GM04504 (cell line): ENCODE results near the gene SEPTIN7.
"Not testable (repeated sequence)": the region's sequence is repeated elsewhere in the genome, so short reads cannot be mapped to it uniquely, and the experiment has no call there.

ENCODE experiments used
- DNase-seq: peaks from one replicate; pipeline ENCODE4 v3.0.0-alpha.2; 2012; ENCODE audit warnings: low read depth

Gene SEPTIN7

DNA sequence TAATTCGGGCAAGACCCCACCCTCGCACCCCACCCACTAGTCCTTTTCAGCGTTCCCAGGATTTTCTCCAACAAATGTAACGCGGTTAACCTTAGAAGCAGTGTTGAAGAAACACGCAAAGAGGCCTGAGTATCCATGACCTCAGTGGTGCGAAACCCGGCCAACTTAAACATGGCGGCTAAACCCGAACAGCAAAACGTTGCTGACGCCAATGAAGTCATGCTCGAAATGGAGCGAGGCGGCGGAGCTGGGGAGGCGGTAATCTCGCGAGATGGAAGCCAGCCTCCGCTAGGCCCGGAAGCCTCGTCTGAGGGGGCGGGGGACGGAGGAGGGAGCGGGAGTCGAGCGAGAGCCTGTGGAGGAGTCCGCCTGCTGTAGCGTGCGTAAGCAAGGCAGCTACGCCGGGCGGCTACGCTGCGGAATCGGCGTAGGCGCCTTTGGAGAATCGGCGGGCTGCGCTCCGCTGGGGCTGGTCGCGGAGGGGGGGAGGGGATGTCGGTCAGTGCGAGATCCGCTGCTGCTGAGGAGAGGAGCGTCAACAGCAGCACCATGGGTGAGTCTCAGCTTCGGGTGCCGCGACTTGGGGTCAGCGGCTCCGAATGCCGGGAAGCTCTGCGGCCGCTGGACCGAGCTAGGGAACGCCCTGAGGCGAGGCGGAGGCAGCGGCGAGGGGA is at the start of gene SEPTIN7:
Gene SEPTIN7, plus strand, starts transcription at position 340 of the 674 bp plus-strand sequence. Its CDS starts 153 bp downstream, at position 493.
- DNase-seq: peak; percentile 98

DNA sequence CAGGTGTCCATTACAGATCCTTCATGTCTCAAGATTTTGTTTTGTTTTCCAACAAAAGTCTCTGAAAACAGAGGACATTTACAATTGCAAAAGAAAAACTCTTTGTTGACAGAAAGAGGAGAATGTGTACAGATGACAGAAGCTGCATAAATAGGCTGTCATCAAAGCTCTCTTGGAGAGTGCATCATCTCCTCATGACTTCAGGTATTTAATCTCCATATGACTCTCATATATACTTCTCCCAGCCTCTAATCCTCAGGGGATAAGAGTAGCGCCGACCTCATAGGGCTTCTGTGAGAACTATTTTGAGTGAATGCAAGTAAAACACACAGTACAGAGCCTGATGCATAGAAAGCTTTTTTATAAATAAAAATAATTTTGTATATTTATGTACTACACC is 48.1 kb upstream of the SEPTIN7 start:
- DNase-seq: no peak

DNA sequence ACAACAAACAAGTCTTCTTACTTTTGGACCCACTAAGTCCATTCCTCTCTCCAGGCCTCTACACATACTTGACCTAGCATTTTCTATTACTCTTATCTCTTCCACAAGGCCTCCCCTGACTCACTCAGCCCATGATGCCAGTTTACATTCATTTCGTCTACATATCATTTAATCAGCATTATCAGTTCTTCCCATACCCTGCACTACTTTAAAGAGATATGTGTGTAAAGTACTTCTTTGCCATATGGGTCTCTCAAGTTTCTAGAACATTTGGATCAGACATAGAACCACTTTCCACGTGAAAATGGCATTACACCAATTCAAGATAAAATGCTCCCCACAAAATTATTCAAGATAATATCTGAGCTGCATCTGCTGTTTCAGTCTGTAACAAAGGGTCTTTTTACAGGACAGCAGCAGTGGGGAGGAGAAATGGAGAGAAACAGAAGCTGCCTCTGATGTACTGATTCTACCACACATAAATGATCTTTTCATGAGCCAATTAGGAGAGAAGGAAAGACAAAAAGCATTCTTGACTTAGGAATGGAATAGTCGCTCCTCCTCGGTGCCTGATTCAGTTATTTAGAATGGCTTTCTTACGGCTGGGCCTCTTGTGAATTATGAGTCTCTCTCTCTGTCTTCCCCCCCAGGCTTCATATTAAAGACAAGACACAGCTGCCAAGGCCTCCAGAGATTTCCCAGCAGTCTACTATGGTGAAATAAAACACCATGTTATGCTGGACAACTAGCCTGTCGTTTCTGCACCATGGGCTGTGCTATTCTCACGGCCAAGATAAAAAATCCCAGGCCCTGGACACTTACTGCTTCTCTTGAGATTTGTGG is 46.9 kb upstream of the SEPTIN7 start:
- no peak for DNase-seq

DNA sequence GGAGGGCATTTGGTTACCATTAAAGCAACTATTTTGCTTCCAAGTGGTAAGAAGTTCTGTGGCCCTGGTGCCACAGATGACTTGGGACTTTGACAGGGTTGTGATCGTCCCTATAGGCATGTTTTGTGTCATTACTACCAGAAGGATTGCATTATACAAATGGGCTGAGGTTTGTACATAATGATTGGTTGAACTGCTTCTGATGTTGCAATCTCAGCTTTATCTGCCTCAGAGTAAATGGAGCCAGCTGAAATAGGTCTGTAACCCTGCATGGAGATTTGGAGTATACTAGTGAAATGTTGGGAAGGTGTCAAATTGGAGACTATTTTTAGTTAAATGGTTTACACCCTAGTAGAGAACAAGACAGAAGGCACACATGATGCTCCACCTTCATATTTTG is 46.1 kb upstream of the SEPTIN7 start:
- DNase-seq: no peak

DNA sequence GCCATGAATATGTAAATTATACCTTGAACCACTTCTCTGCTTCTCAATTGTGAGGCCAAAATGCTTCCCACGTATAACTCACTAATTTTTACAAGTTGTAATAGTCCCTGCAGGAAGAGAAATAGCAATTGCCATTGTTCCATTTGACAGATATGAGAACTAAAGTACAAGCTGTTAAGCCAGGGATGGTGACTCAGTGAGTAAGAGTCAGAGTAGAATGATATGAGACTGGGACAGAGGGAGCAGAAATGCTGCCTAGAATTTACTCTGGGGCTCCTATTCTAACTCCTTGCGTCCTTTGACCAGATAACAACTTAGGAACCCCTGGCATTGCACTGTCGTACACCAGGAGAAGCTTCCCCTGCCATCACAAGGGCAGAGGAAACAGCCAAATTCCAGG is 45.1 kb upstream of the SEPTIN7 start:
- no peak for DNase-seq

DNA sequence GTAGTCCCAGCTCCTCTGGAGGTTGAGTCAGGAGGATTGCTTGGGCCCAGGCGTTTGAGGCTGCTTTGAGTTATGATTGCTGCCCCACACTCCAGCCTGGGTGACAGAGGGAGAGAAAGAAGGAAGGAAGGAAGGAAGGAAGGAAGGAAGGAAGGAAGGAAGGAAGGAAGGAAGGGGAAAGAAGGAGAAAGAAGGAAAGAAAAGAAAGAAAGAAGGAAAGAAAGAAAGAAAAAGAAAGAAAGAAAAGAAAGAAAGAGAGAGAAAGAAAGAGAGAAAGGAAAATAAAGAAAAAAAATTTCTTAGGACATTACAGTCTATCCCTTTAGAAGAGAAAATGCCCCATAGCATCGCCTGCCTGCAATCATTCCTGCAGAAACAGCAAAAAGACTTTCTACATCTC is 44.4 kb upstream of the SEPTIN7 start:
- not testable (repeated sequence) for DNase-seq

DNA sequence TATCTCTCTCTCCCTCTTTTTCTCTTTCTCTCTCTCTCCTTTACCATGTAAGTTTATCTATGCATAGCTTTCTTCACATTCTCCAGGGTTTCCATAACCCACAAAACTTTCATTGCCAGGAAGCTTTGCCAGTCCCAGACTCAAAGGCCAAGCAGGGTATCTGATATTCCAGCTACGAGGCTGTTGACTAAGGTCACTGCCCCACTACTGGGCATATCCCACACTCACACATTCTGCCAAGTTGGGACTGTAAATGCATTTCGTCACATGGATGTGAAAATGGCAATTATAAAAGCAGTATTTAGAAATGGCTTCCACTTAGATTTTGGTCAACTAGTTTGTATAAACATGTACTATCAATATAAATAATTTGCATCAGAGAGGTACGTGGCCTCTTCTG is 43.3 kb upstream of the SEPTIN7 start:
- DNase-seq: no peak

DNA sequence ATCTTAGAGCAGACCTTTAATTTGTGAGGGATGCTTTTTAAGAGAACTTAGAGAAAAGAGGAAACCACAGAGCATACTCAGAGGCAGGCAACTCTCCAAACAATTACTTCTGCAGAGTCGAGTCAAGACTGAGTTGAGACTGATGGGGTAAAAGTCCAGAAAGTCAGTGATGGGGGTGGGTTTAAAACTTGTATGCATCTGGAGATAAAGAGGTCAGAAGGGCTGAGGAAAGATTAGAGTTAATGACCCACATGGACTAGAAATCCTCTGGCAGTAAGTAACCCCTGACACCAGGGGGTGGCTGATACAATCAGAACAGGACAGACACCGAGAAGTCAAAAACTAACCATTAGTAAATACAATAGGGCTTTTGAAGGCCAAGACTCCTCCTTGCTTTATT is 42.4 kb upstream of the SEPTIN7 start:
- DNase-seq: no peak

DNA sequence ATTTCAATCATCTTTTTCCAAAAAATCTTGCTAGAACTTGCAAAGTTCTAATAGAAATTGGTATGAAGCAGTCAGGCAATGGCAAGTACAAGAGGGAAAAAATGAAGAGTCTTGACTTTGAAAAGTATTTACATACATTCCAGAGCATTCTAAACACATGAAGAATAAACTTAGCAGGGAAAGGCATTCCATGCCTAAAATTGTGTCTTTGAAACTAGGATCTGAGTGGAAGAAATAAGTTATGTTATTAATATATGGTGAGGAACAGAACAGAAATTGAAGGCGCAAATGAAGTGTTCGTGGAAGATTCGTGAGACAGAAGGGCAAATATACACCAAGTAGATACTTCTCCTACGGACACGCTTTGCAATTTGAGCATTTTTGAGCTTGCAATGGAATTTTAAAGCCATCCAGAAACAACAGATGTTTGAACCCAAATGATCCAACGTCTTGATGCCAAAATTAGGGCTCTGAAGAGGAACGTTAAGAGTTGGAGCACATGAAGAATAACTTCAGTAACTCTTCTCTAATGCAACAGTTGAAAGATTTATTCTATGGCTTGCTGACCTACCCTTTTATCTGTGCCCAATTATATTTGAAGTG is 40.6 kb upstream of the SEPTIN7 start:
- no peak for DNase-seq

DNA sequence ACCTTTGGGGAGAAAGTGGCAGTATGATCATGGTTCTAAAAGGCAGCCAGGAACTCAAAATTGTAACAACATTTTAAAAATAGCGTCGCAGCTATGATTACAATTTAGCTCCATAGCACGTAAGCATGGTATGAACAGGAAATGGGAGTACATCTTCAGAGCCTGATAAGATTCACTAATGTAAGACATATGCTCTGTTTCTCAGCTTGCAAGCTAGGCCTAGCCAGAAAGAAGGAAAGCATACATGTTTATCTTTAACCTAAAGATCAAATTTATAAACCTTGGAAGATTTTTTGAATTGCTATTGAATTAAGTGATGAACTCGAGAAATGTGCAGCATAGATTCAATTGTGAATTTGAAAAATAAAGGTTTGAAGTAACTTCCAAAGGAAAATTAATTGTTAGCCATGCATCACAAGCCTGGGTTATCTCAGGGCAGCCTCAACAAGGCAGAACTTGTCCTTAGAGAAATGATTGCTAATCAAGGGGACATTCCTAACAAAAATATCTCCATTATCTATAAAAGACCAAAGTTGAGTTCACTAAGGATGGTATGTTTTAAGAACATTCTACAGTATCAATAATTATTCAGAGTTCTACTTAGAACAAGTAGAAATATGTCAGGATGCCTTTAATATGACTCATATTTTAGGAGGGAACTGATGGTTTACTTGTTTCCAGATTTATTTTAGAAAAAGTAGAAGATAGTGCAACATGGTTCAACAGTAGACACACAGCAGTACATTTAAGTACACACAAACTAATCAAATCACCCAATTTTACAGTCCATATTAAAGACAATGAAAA is 38.8 kb upstream of the SEPTIN7 start:
- no peak for DNase-seq

DNA sequence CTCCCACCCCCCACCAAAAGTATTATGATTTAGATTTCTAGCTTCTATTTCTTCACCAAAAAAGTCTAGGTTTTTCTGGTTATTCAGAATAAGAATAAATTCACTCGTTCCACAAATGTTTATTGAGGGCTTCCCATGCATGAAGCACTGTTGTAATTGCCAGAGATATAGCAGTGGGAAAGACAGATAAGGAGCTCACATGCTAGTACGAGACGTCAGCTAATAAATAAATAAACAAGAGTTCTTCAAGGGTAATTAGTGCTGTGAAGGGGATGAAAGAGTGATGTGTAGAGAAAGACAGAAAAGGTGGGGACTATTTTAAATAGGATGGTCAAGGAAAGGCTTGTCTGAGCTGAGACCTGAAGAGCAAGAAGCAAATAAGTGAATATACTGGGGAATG is 38.1 kb upstream of the SEPTIN7 start:
- no peak for DNase-seq

DNA sequence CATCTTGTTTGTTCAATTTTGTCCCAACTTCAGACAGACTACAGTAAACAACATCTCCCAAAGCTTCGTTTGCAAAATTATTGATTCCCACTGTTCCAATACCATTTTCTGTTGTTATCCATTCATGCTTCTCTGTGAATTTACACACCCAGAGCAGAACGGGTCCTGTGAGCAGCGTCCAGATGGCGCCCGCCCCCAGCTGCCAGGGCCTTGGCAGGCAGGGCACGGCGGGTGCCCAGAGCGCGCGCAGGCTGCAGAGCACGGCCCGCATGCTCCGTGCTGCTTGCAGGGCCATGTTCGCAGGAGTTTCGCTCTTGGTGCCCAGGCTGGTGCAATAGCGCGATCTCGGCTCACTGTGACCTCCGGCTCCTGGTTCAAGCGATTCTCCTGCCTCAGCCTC is 32.5 kb upstream of the SEPTIN7 start:
- DNase-seq: no peak

DNA sequence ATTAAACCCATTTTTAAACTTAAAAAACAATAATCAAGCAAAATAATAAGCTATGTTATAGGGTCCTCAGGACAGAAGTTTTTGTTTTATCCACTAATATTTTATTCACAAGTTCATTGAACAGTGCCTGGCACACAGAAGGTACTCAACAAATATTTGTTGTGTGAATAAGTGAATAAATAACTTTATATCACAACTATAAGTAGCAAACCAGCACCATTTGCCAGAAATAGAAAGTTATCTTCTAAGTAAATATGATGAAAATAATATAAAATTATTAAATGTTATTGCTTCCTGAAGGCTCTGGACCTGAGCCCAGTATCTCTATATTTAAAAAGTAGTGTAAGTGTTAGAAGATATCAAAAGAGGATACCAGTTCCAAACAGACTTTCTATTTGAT is 29.1 kb upstream of the SEPTIN7 start:
- DNase-seq: no peak

DNA sequence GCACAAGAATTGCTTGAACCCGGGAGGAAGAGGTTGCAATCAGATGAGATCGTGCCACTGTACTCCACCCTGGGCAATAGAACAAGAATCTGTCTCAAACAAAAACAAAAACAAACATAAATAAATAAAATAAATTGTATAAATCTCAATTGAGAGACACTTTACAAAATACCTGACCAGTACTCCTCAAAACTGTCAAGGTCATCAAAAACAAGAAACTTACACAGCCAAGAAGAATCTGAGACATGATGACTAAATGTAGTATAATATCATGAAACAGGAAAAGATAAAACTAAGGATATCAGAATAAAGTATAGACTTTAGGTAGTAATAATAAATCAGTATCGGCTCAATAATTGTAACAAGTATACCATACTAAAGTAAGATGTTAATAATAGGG is 26.9 kb upstream of the SEPTIN7 start:
- no peak for DNase-seq

DNA sequence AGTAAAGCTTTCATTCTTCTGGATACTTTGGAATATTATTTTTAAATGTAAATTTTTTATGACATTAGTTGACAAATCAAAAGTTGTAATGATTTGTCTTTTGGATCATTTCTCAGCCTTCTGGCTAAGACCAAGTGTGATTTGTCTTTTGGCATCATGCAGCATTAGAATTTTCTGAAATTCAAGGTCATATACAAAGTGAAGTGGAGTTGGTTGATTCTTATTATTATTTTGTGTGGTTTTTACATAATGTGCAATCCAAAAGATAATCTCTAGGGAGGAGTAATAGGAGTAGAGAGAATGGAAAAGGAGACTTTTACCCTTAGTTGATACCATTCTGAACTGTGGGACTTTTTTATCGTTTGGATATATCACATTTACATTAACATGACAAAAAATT is 24.2 kb upstream of the SEPTIN7 start:
- DNase-seq: no peak

DNA sequence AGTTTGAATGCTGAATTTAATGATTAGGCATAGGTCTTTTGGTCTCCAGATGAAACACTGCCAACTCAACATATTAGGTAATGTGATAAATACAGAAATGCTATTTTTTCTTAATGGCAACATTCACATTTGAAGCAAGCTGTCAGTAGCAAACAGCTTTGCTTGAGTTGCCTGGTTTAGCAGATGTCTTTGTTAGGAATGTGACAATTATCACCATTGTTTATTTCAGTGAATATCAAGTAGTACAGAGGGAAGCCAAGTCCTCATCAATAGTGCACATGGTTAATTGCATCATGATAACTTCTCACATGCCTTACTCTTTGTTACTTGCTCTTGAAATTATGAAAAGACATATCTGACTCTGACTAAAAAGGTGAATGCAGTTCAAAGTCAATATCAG is 23.7 kb upstream of the SEPTIN7 start:
- DNase-seq: no peak

DNA sequence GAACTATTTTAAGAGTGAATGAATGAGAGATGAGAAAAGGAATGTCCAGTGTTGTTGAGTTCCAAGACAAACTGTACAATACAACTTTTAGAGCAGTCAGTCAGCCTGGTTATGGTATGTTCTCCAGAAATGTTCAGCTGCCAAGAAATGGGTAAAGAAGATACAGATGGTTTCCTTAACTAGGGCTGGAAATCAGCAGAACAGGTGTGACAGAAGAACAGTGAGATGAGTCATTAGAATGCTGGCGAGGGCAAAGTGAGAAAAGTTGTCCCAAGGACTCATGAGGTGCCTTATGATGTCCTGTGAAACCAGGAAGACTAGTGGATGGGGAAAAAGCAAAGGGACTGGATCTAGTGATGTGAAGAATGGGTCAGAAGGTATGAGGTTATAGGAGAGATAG is 20.8 kb upstream of the SEPTIN7 start:
- DNase-seq: no peak

DNA sequence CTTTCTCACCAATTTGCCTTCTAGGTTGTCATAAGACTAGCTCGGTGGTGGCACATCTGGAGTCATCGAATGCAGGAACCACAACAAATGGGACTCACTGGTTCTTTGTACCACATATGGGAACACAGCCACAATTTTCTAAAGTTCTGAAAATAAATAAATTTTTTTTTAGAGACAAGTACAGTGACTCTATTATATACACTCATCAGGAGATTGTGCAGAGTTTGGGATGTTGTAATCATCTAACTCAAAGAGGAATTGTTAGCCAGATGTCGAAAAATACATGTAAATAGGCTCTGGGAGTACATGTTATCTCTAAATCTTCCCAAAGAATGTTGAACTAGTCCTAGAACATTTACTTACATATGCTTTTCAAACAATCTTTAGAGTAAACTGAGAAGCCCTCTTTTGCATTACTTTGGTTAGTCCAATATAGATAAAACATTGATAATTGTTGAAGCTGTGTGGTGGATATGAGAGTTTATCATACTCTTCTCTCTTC is 19.6 kb upstream of the SEPTIN7 start:
- DNase-seq: no peak

DNA sequence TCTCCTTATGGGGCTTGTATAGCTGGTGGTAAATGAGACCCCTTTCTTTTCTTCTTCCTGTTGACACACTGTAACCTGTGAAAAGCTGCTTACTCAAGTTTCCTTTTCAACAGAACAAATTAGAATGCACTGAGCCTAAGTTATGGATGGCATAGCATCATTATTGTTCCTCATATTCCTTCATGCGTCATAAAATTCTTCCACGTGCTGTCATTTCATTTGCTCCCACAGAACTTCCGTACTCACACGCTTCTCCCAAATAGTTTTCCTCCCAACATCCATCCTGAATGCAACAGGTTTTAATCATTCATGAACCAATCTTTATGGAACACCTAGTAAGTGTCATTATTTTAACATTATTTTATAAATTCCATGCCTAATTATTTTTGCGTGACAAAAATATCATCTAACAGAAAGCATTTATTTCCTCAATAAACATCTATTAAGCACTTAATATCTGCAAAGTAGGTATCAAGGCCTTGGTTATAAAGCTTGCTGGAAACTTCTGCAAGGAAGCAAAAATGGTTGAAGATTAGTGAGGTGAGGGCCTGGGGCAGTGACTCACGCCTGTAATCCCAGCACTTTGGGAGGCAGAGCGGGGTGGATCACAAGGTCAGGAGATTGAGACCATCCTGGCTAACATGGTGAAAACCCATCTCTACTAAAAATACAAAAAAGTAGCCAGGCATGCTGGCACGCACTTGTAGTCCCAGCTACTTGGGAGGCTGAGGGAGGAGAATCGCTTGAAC is 18.9 kb upstream of the SEPTIN7 start:
- no peak for DNase-seq

DNA sequence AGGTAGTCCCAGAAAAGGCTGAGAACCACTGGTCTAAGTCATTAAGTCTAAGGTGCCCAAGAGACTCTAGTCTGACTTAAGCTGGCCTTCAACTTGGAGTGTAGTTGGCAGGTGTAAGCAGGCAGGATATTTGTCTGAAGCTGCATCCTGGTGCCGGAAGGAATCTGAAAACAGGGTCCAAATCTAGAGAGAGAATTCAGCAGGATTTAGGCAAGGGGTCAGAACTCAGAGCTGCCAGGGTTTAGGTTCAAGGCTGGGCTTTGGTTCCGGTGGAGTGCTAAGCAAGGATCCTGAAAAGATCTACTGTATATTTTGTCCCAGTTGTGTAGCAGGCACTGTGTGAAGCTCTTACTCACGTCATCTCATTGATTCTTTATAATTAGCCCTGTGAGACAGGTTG is 16.5 kb upstream of the SEPTIN7 start:
- no peak for DNase-seq

DNA sequence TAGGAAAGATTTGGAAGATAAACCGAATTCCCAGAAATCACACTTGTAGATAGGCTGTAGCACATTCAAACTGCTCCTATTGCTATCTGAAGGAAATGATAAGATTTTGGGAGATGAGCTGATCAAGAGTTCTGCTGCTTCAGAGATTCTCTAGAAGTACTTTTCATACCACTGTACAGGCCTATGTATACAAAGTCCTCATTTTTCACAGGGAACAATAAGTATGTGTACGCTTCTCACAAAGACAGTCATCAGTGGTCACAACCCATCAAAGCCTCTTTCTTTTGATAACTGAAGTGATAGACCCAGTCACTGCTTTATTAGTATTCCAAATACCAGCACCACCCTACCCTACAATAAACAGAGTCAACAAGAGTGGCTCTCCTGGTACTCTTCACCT is 15.6 kb upstream of the SEPTIN7 start:
- DNase-seq: no peak

DNA sequence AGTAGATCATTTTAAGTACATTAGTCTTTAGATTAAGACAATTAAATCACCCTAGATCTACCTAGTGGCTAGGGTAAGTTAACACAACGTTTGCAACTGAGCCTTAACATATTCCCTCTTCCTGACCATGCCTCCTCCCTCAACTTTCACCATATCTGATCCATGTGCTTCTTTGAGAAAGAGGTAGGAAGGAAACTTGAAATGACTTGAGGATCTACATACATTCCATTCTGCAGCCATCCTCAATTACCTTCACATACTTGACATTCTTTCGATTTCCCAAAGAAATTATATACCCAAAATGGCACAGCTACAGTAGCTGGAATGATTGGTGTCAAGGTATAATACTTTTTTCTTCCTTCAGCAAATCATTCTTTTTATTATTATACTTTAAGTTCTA is 12.9 kb upstream of the SEPTIN7 start:
- no peak for DNase-seq
